Measurements from ENCODE around the gene PIGM.

PIGM gene

GRCh38 chr1:160031365-160032164, at the start of gene PIGM:
Gene PIGM (minus strand): TSS chr1:160031990. CDS start chr1:160031739, 251 bp downstream.
- peak; percentile 79 for DNase-seq

GRCh38 chr1:160081261-160081936, 49.6 kb upstream of the PIGM start, which contains the start of gene KCNJ9:
Gene KCNJ9 (plus strand): TSS chr1:160081538. CDS start chr1:160084031, 2,493 bp downstream.
- peak; percentile 21 for DNase-seq

GRCh38 chr1:160080381-160081100, 48.8 kb upstream of the PIGM start:
- DNase-seq: no peak

- DNase-seq: no peak
These were observed 47.7 kb upstream of the PIGM start for GRCh38 chr1:160079448-160079847.

- no peak for DNase-seq
These were observed 46.9 kb upstream of the PIGM start for GRCh38 chr1:160078512-160079195.

GRCh38 chr1:160077486-160077885, 45.7 kb upstream of the PIGM start:
- DNase-seq: no peak

GRCh38 chr1:160076295-160076694, 44.5 kb upstream of the PIGM start:
- no peak for DNase-seq

GRCh38 chr1:160075836-160076235, 44.0 kb upstream of the PIGM start:
- DNase-seq: no peak

- DNase-seq: no peak
These were observed 43.1 kb upstream of the PIGM start for GRCh38 chr1:160074865-160075264.

- no peak for DNase-seq
These were observed 39.5 kb upstream of the PIGM start for GRCh38 chr1:160071289-160071688.

GRCh38 chr1:160070243-160071163, 38.7 kb upstream of the PIGM start:
- DNase-seq: no peak

- DNase-seq: no peak
These were observed 37.9 kb upstream of the PIGM start, which contains the start of gene KCNJ10 for GRCh38 chr1:160069460-160070231. Gene KCNJ10 (minus strand): TSS chr1:160070160. CDS start chr1:160042532, 27,628 bp downstream.

- DNase-seq: no peak
These were observed 36.4 kb upstream of the PIGM start for GRCh38 chr1:160068225-160068624.

- DNase-seq: no peak
These were observed 35.3 kb upstream of the PIGM start for GRCh38 chr1:160066829-160067745.

GRCh38 chr1:160064746-160065145, 33.0 kb upstream of the PIGM start:
- DNase-seq: no peak

GRCh38 chr1:160064164-160064563, 32.4 kb upstream of the PIGM start:
- DNase-seq: no peak

GRCh38 chr1:160063176-160063575, 31.4 kb upstream of the PIGM start:
- no peak for DNase-seq

- no peak for DNase-seq
These were observed 30.4 kb upstream of the PIGM start for GRCh38 chr1:160062230-160062532.

- DNase-seq: no peak
These were observed 29.8 kb upstream of the PIGM start for GRCh38 chr1:160061369-160062229.
